ENCODE data around the gene ZNF800.
A peak's percentile ranks its signal among the peaks of the same experiment; 100 is the strongest.

Gene ZNF800

GRCh38 chr7:127418459-127418858 is 26.0 kb upstream of the ZNF800 start:
- no peak overlapping the region for H3K4me3 ChIP-seq (ENCODE audit: low read depth, low read length)
- TF ChIP-seq CTCF (IDR thresholded peaks at IDR 0.05; ENCODE audit: insufficient read depth, low read depth, low read length, missing control alignments), result no peak
- DNase-seq (ENCODE audit: low read depth), result no peak

GRCh38 chr7:127417346-127417745 is 24.8 kb upstream of the ZNF800 start:
- TF ChIP-seq CTCF (IDR thresholded peaks at IDR 0.05; ENCODE audit: insufficient read depth, low read depth, low read length, missing control alignments), result no peak
- DNase-seq (ENCODE audit: low read depth), result peak; percentile 73
- H3K4me3 ChIP-seq (ENCODE audit: low read depth, low read length), result peak overlapping the region; percentile 34

- no peak for TF ChIP-seq CTCF (IDR thresholded peaks at IDR 0.05; ENCODE audit: insufficient read depth, low read depth, low read length, missing control alignments)
- no peak for DNase-seq (ENCODE audit: low read depth)
Observed at GRCh38 chr7:127415060-127415742, 22.7 kb upstream of the ZNF800 start.

GRCh38 chr7:127413962-127414361 is 21.5 kb upstream of the ZNF800 start:
- peak; percentile 41 for DNase-seq (ENCODE audit: low read depth)
- H3K4me3 ChIP-seq (ENCODE audit: low read depth, low read length), result no peak overlapping the region
- TF ChIP-seq CTCF (IDR thresholded peaks at IDR 0.05; ENCODE audit: insufficient read depth, low read depth, low read length, missing control alignments), result no peak

More at GRCh38 chr7:127415060-127415742, 22.7 kb upstream of the ZNF800 start:
- no peak overlapping the region for H3K4me3 ChIP-seq (ENCODE audit: low read depth, low read length)

GRCh38 chr7:127413326-127413725 is 20.8 kb upstream of the ZNF800 start:
- TF ChIP-seq CTCF (IDR thresholded peaks at IDR 0.05; ENCODE audit: insufficient read depth, low read depth, low read length, missing control alignments), result no peak
- no peak overlapping the region for H3K4me3 ChIP-seq (ENCODE audit: low read depth, low read length)
- DNase-seq (ENCODE audit: low read depth), result no peak

- no peak for DNase-seq (ENCODE audit: low read depth)
- TF ChIP-seq CTCF (IDR thresholded peaks at IDR 0.05; ENCODE audit: insufficient read depth, low read depth, low read length, missing control alignments), result no peak
- no peak overlapping the region for H3K4me3 ChIP-seq (ENCODE audit: low read depth, low read length)
Observed at GRCh38 chr7:127411176-127411575, 18.7 kb upstream of the ZNF800 start.

GRCh38 chr7:127409629-127410028 is 17.1 kb upstream of the ZNF800 start:
- no peak for TF ChIP-seq CTCF (IDR thresholded peaks at IDR 0.05; ENCODE audit: insufficient read depth, low read depth, low read length, missing control alignments)
- no peak for DNase-seq (ENCODE audit: low read depth)
- H3K4me3 ChIP-seq (ENCODE audit: low read depth, low read length), result no peak overlapping the region
